ENCODE results near the gene DIPK1B. TPM values are rescaled to one million over a fixed set of nuclear protein-coding genes. Genes with fewer than 3 reads are reported as not detected.

DIPK1B gene
- total RNA-seq, 1 experiment from 2014 or later: 4.0 TPM

GRCh38 chr9:136690104-136690805 is 22.1 kb upstream of the DIPK1B start:
- CTCF ChIA-PET: no interaction called here
- BruUV-seq (replicated peaks): no TSS peak

DNA sequence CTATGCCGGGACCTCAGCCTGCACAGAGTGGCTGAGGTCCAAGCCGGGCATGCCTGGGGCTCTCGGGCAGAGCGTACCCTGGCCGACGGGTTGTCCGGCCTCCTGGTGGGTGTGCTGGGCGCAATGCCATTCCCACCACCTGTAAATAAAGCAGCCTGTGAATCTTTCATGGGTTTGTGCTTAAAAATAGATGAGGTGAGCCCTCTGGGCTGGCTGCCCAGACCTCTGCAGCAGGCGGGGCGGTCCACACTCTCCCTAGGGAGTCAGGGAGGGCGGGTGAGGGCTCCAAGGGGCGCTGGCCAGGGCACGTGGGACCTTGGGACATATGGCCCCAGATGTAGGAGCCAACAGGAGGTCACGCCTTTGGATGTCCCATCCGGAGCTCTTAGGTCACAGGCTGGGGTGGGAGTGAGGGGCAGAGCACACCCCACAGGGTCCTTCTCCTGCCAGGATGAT is 21.5 kb upstream of the DIPK1B start:
- TF ChIP-seq, protein P1, sequence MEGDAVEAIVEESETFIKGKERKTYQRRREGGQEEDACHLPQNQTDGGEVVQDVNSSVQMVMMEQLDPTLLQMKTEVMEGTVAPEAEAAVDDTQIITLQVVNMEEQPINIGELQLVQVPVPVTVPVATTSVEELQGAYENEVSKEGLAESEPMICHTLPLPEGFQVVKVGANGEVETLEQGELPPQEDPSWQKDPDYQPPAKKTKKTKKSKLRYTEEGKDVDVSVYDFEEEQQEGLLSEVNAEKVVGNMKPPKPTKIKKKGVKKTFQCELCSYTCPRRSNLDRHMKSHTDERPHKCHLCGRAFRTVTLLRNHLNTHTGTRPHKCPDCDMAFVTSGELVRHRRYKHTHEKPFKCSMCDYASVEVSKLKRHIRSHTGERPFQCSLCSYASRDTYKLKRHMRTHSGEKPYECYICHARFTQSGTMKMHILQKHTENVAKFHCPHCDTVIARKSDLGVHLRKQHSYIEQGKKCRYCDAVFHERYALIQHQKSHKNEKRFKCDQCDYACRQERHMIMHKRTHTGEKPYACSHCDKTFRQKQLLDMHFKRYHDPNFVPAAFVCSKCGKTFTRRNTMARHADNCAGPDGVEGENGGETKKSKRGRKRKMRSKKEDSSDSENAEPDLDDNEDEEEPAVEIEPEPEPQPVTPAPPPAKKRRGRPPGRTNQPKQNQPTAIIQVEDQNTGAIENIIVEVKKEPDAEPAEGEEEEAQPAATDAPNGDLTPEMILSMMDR (IDR thresholded peaks at IDR 0.05; ENCODE audit: unreplicated experiment): no peak
- CTCF ChIA-PET: no interaction called here
- no TSS peak for BruUV-seq (replicated peaks)
- no peaks in the 10 kb centered on the region for H3K27me3 Mint-ChIP-seq (ENCODE audit: unreplicated experiment)
- no peaks in the 10 kb centered on the region for H3K9me3 Mint-ChIP-seq (ENCODE audit: low read depth, unreplicated experiment)
- no peak overlapping the region for H3K27ac Mint-ChIP-seq (ENCODE audit: unreplicated experiment)
- H3K4me3 Mint-ChIP-seq (ENCODE audit: low read depth, unreplicated experiment): no peak overlapping the region
- intact Hi-C loops (cut with micrococcal nuclease; ENCODE audit: unreplicated experiment): no loop called here
- peaks cover 29% of the 10 kb centered on the region for H3K36me3 Mint-ChIP-seq (ENCODE audit: insufficient read depth, unreplicated experiment)
- H3K4me1 Mint-ChIP-seq (ENCODE audit: low read depth, unreplicated experiment): peaks cover 25% of the 10 kb centered on the region
- no peak for DNase-seq

More at GRCh38 chr9:136690104-136690805, 22.1 kb upstream of the DIPK1B start:
- H3K36me3 Mint-ChIP-seq (ENCODE audit: insufficient read depth, unreplicated experiment): peaks cover 32% of the 10 kb centered on the region
- H3K9me3 Mint-ChIP-seq (ENCODE audit: low read depth, unreplicated experiment): no peaks in the 10 kb centered on the region
- intact Hi-C loops (cut with micrococcal nuclease; ENCODE audit: unreplicated experiment): no loop called here
- H3K4me1 Mint-ChIP-seq (ENCODE audit: low read depth, unreplicated experiment): peaks cover 23% of the 10 kb centered on the region
- TF ChIP-seq, protein P1 (IDR thresholded peaks at IDR 0.05; ENCODE audit: unreplicated experiment): no peak
- no peak for DNase-seq
- H3K4me3 Mint-ChIP-seq (ENCODE audit: low read depth, unreplicated experiment): no peak overlapping the region
- no peak overlapping the region for H3K27ac Mint-ChIP-seq (ENCODE audit: unreplicated experiment)
- no peaks in the 10 kb centered on the region for H3K27me3 Mint-ChIP-seq (ENCODE audit: unreplicated experiment)

DNA sequence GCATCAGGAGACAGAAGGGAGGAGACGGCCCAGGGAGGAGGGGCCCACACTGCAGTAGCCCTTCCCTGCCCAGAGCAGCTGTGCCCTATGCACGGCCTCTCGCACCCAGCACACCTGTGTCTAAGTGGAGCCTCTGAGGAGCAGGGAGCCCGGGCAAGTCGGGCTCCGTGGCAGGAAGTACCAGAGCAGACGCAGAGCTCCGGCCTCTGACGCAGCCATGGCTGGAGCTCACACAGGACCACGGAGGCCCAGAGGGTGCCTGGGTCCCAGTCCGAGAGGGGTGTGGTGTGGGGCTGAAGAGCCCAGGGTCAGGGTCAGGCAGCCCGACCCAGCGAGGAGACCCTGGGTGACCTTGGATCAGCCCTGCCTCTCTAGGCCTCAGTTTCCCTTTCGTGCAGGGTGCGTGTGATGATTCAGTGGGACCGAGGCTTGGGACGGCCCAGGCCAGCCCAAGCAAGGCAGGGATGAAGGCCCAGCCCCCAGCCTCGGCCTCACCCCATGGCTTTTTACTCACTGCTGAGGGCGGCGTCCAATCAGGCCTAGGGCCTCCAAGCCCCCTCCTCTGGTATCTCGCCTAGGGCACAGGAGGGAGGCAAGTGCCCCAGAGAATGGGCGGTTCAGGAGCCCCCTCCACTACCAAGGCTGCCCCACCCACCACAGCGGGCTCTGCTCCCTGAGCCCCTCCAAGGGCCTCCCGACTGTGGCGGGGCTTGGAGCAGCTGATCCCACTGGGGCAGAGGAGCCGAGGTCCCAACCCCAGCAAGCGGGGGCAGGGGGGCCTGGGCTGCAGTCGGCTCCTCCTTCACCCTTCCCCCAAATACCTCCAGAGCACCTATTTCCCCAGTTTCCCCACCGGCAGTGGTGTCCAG is 20.8 kb upstream of the DIPK1B start:
- H3K4me1 Mint-ChIP-seq (ENCODE audit: low read depth, unreplicated experiment): peaks cover 25% of the 10 kb centered on the region
- H3K27ac Mint-ChIP-seq (ENCODE audit: unreplicated experiment): no peak overlapping the region
- intact Hi-C loops (cut with micrococcal nuclease; ENCODE audit: unreplicated experiment): no loop called here
- H3K4me3 Mint-ChIP-seq (ENCODE audit: low read depth, unreplicated experiment): no peak overlapping the region
- H3K27me3 Mint-ChIP-seq (ENCODE audit: unreplicated experiment): no peaks in the 10 kb centered on the region
- H3K9me3 Mint-ChIP-seq (ENCODE audit: low read depth, unreplicated experiment): no peaks in the 10 kb centered on the region
- BruUV-seq (replicated peaks): no TSS peak
- CTCF ChIA-PET: no interaction called here
- peaks cover 25% of the 10 kb centered on the region for H3K36me3 Mint-ChIP-seq (ENCODE audit: insufficient read depth, unreplicated experiment)
- DNase-seq: no peak
- TF ChIP-seq, protein P1 (IDR thresholded peaks at IDR 0.05; ENCODE audit: unreplicated experiment): no peak

- Mint-ChIP-seq H3K4me3 (ENCODE audit: low read depth, unreplicated experiment) (no peak overlapping the region), H3K9me3 (ENCODE audit: low read depth, unreplicated experiment) (no peaks in the 10 kb centered on the region), H3K36me3 (ENCODE audit: insufficient read depth, unreplicated experiment) (peaks cover 18% of the 10 kb centered on the region), H3K27ac (ENCODE audit: unreplicated experiment) (no peak overlapping the region), H3K4me1 (ENCODE audit: low read depth, unreplicated experiment) (peaks cover 30% of the 10 kb centered on the region), H3K27me3 (ENCODE audit: unreplicated experiment) (no peaks in the 10 kb centered on the region)
- TF ChIP-seq, protein P1 (IDR thresholded peaks at IDR 0.05; ENCODE audit: unreplicated experiment): no peak
- no TSS peak for BruUV-seq (replicated peaks)
- DNase-seq: no peak
- intact Hi-C loops (cut with micrococcal nuclease; ENCODE audit: unreplicated experiment): no loop called here
- CTCF ChIA-PET: no interaction called here
Observed at GRCh38 chr9:136692185-136693134, 19.9 kb upstream of the DIPK1B start.
